HK-2 (cell line): ENCODE data around the gene RHOB.
"Not testable (repeated sequence)": the region's sequence is repeated elsewhere in the genome, so short reads cannot be mapped to it uniquely, and the experiment has no call there.

Source experiments
- DNase-seq: peaks from one replicate; pipeline ENCODE4 v3.0.0-alpha.2; 2018; ENCODE audit not compliant: unreplicated experiment

The RHOB gene

DNA sequence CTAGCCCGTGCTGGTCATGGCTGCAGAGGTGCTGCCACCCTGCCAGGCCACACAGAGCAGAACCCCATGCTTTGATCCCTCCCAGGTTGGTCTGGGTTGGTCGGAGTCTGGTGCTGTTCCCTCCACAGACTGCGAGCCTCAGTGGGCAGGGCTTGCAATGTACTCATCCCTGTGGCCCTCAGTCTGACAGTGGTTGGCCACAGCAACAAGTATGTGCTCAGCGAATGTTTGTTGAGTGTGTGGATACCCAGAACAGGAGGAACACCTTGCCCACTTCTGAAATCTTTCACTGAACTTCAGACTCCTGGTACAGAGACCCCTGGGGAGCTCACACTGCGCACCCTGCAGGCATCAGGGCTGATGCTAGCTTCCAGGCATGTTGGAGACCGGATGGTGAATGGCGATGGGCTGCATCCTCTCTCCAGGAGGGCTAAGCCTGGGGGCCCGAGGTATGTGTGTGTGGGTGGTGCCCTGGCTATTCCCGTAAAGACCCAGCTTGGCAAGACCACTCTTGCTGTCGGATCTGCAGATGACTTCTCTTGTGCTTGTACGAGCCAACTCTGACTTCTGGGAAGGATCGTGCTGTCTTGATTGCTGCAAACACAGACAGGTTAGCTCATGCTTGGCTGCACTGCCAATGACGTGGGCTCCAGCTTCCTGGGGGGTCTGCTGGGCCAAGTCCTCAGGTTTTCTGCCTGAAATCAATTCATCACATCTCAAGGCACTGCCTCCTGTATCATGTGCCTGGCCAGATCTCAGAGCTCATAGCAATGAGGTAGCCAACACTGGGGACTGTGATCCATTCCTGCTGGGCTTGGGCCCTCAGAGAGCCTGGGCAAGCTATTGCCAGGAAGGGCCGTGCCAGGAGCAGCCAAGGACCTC is 43.7 kb downstream of the RHOB start:
- peak; percentile 52 for DNase-seq

GRCh38 chr2:20491739-20492531 is 45.1 kb downstream of the RHOB start:
- peak; percentile 61 for DNase-seq

GRCh38 chr2:20493095-20493494 is 46.2 kb downstream of the RHOB start:
- DNase-seq: not testable (repeated sequence)

GRCh38 chr2:20494241-20494640 is 47.4 kb downstream of the RHOB start:
- no peak for DNase-seq

DNA sequence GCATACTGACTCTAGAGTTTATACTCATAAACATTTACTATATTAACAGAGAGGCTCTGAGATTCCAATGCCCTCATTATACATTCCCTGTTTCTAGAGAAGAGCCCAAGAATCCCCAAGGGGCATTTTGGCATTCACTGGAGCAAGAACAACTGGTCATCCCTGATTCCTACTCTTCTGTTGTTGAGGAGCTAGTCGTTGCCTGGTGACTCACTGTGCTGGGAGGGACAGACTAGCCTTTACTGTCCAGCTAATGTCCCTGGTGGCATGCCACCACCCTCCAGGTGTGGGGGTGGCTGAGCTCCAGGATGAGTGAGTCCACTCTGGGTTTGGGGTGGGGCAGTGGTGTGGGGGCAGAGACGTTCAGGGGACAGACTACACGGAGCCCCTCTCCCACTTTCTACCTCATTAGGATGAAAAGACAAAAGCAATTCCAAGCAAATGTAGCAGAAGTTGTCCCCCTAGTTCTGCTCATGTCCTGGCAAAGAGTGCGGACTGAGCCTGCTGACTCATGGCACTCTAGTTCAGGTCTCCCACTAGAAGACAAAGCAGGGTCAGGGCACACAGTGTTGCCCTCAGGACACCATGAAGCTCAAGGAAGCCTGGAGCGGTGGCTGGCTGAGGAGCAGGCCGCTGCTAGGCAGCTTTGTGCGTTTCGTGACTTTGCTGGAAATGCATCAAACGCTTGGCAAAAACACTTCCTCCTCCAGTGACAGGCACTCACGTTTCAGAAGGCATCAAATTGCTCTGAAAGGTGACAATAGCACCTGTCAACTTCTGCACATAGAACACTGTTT is 49.4 kb downstream of the RHOB start:
- DNase-seq: peak; percentile 65

DNA sequence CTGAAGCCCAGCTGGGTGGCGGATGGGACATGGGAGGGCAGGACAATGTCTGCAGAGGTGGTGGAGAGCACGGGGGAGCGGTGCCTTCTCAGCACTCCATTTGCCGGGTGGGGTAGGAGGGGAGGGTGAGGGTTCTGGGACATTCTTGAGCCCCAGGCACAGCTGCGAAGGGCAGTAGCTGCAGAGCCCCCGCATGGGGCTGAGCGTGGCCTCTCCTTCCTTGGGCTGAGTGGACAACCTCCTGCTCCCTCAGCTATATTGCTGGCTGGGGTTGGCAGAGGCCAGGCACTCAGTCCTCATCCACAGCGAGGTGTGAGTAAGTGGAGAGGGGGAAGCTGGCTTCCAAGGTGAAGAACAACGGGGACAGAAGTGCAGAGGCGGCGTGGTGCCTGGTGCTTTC is 50.1 kb downstream of the RHOB start:
- no peak for DNase-seq
